Mononuclear cell (primary cell): Measurements from ENCODE around the gene LAMA5. TPM values are rescaled to one million over a fixed set of nuclear protein-coding genes. Genes with fewer than 3 reads are reported as not detected.

ENCODE experiments used
- H3K27me3 ChIP-seq: 2 replicates; pipeline ENCODE4 v1.6.0; 2011; ENCODE audit warnings: low read length, control low read depth; ENCODE audit not compliant: insufficient read depth
- H3K4me1 ChIP-seq: 2 replicates; pipeline ENCODE4 v1.5.1; 2011; ENCODE audit warnings: mild to moderate bottlenecking, low read length, control low read depth; ENCODE audit not compliant: insufficient read depth
- H3K4me3 ChIP-seq: 2 replicates; pipeline ENCODE4 v1.5.1; 2011; ENCODE audit warnings: mild to moderate bottlenecking, low read length, moderate library complexity
- H3K9me3 ChIP-seq: 2 replicates; pipeline ENCODE4 v1.5.1; 2011; ENCODE audit warnings: low read depth, mild to moderate bottlenecking, control low read depth, low read length
- total RNA-seq: library from RNA; depleted of rRNA; stranded (reverse); fragments of >200 nt; gene quantifications from one replicate; pipeline ENCODE4 v1.2.3, GENCODE V29; 2012

LAMA5 gene
- total RNA-seq, 1 donor = 1.2 TPM

DNA sequence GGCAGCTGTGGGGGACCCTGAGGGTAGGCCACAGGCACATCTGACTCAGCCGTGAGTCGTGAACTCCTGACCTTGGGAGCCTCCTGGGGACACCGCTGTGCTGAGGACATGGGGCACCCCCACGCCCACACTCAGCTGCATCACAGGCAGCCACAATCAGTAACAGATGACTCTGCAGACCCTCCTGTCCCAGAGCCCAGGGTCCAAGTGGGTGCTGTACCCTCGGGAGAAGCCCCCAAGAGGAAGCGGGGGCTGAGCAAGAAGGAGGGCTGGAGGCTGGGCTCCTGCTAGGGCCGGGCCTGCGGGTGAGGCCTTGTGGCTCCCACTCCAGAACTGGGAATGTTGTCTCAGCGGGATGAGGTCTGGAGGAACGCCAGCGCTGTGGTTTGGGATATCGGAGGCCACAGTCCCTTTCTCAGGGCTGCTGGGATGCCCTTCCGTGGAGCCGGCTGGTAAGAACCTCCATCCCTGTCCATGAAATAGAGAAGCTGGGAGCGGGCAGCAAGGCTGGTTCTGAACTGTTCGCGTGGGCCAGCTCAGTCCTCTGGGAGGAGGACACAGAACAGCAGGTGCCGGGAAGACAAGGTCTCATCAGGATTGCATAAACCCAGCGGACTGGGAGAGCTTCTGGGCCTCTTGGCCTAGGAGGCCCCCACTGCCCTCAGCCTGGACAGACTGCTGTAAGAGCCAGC lies 3.1 kb upstream of the LAMA5 start:
- H3K27me3 ChIP-seq = peaks cover 21% of the 10 kb centered on the region
- no peaks in the 10 kb centered on the region for H3K9me3 ChIP-seq
- H3K4me1 ChIP-seq = peaks cover 9% of the 10 kb centered on the region
- H3K4me3 ChIP-seq = no peak overlapping the region

DNA sequence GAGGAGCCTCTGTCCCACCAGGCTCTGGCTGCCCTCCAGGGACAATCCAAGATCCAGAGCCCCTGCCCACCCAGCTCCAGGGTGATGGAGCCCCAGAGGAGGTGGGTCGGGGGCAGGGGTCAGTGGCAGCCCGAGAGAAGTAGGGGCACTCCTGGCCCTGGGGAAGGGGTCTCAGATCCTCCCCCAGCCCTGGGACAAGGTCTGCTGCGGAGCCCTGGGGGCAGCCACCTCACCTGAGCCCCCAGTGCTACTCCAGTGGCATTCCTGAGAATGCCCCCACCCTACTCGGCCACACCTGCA lies 2.7 kb upstream of the LAMA5 start:
- H3K9me3 ChIP-seq = no peaks in the 10 kb centered on the region
- peaks cover 9% of the 10 kb centered on the region for H3K4me1 ChIP-seq
- H3K4me3 ChIP-seq = no peak overlapping the region
- H3K27me3 ChIP-seq = peaks cover 25% of the 10 kb centered on the region

DNA sequence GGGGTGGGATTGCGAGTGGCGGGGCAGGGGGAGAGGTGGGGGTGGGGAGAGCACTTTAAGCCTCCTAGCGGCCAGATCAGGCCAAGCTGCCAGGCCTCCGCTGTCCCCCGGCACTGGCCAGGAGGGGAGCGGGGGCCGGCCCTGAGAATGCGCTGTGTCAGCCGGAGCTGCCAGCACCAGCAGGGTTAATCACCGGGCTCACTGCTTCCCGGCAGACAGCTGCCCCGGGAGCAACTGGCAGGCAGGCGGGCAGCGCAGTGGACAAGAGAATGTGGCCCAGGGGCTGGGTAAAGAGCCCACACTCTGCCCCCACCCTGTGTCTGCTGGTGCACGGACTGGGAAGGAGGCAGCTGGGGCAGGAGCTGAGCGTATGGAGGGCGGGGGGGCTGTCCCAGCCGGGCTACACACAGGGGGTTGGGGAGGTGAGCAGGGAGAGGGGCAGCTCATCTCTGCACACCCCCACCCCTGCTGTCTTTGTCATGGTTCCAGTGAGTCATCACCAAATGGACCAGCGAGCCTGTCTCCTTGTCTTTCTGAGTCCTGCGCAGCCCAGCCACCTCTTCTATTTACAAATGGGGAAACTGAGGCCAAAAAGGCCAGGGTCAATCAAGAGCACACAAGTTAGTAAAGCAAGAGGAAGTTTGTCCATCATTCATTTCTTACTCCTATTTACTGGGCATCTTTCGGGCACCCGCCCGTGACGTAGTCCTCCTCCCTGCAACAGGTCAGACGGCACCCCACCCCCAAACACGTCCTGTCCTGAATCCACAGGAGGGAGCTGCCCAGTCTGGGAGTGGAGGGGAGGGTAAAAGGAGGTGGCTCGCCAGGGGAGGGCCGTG lies 2.1 kb upstream of the LAMA5 start:
- H3K9me3 ChIP-seq = no peaks in the 10 kb centered on the region
- H3K27me3 ChIP-seq = peaks cover 25% of the 10 kb centered on the region
- peaks cover 9% of the 10 kb centered on the region for H3K4me1 ChIP-seq
- H3K4me3 ChIP-seq = no peak overlapping the region

DNA sequence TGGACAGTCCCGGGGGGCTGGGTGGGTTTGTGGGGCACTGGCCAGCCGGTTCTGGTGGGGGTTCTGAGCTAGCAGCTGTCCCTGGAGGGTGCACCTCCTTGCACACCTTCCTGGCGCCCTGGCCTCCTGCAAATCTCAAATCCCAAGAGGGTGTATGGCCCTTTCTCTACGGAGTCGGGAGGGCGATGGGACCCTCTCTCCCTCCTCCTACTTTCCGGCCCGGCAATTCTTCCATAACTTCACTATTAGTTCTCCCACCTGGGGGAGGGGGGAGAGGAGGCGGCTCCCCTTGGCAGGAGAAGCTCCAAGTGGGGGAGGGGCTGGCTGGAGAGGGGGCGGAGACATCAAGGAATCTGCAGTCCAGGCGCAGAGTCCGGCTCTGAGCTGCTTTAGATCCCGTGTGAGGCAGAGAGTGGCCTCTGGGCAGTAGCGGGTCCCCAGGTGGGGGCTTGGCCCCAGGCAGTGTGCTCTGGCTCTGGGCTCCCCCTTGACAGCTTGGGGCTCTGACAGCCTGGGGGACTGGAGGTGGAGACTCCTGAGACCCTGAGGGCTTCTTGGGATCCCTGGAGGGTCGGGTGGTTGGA lies 1.4 kb upstream of the LAMA5 start:
- Histone ChIP-seq H3K4me1 (peaks cover 9% of the 10 kb centered on the region), H3K27me3 (peaks cover 25% of the 10 kb centered on the region), H3K9me3 (no peaks in the 10 kb centered on the region), H3K4me3 (no peak overlapping the region)

DNA sequence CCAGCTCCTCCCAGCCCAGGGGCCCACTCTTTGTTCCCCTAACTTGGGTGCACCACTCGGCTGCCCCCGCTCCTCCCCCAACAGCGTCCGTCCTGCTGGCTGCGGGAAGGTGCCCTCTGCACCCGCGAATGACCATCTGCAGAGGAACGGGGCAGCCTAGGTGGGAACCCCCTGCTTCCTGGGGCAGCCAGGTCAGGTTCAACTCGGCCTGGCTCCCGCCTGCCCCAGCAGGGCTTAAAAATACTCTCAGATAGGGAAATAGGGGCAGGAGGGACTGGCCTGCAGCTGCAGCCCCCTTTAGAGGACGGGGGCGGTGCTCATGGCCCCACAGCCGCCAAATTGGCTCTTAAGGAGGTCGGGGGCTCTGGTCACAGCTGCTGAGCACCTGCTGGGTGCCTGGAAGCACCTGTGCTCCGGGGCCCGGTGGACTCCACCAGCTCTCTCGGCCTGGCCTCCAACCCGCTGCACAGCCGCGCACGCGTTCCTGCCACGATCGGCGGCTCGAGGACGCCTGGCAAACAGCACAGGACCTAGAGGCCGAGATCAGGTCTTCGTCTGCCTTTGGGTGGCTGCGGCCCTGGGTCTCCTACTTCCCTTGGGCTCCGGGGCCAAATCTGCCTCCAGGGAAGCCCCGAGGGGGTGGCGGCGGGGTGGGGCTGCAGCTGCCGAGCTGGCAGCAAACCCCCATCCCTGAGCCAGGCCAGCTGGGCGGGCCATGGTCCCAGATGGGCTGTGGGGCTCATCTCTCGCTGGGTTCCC lies 700 bp upstream of the LAMA5 start:
- H3K4me1 ChIP-seq = peaks cover 9% of the 10 kb centered on the region
- peaks cover 25% of the 10 kb centered on the region for H3K27me3 ChIP-seq
- H3K9me3 ChIP-seq = no peaks in the 10 kb centered on the region
- H3K4me3 ChIP-seq = no peak overlapping the region

DNA sequence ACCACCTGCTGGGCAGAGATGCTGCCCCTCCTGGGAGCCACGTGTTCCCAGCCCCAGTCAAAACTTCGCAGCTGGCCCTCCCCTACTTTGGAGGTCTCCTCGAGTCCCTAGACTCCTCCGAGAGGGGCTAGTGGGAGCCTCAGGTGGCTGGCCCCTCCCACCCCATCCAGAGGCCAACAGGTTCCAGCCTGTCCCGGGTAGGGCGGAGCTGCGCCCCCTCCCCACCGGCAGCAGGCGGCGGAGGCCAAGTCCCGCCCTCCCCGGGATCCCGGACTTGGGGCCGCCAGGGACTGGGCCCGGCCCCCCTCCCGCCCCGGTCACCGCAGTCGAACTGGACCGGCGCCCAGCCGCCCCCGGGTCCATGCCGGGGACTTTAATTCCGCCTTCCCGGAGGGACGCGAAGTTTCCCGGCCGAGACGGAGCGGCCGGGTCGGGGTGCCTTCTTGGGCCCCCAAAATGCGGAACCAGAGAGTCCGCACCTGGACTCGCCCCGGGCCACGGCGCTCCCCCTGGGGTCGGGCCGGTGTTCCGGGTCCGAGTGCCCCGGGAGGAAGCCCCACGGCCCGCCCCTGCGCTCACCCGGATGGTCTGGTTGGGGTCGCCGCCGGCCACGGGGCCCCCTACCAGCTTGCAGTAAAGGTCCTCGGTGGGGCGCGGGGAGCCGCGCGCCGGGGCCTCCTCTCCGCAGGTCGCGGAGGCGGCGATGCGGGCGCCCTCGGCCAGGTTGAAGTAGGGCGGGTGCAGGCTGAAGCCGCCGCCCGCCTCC lies 559 bp downstream of the LAMA5 start:
- H3K27me3 ChIP-seq = peaks cover 25% of the 10 kb centered on the region
- H3K4me1 ChIP-seq = peaks cover 9% of the 10 kb centered on the region
- peak overlapping the region; percentile 30 for H3K4me3 ChIP-seq
- H3K9me3 ChIP-seq = no peaks in the 10 kb centered on the region

DNA sequence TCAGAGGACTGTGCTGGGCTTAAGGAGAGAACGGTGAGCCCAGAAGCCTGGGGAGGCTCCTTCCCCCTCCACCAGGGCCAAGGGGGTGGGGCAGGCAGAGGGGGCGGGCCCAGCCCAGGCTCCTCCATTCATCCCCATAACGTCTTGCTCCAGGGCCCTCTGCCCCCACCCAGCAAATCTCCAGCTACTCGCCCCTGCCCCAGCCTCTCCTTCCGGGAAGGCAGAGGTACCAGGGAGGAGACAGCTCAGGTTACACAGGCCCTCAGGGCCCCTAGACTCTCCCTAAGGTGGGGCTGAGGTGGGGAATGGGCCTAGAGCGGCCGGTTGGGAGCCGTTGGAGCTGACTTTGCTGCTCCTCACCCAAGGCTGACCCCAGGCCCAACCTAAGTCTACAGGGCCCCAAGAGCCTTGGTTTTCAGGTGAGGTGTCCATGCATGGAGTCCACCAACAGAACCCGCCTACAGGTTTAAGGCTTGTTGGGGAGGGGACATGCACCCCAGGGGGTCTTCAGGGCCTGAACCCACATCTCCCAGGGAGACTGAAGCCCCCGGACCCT lies 1.2 kb downstream of the LAMA5 start:
- peaks cover 9% of the 10 kb centered on the region for H3K4me1 ChIP-seq
- peaks cover 25% of the 10 kb centered on the region for H3K27me3 ChIP-seq
- H3K9me3 ChIP-seq = no peaks in the 10 kb centered on the region
- H3K4me3 ChIP-seq = no peak overlapping the region

DNA sequence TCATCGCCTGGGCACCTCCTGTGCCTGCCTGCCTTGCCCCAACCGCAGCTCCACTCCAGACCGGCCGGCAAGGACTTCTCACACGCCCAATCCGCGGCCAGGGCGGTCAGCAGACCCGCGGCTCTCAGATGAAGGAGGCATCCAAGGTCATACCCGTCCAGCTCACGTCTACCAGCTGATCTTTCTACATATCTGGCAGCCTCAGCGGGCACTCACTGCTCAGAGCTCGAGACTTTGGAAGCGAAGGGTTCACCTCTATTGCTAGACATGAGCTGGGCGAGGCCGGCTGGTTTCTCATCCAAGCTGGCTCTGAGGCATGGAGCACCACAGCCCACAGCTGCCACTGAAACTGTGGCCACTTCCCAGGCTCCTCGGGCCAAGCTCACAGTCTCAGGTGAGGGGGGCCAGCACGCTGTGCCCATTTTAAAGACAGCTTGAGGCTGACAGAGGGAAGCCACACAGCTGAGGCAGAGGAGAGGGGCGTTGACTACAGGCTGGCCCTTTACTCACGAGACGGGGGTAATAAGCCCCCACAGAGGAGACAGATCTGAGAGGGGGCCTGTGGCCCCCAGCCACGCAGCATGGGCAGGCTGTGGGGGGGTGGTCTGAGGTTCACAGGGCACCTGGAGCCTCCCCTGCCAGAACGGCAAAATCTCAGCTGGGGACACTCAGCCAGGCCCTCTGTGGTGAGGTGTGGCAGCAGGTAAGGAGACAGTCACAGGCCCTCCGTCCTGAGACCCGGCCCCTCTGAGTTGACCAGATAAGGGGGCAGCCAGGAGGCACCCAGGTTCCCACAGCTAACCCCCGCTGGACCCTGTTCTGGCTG lies 2.0 kb downstream of the LAMA5 start:
- Histone ChIP-seq H3K27me3 (peaks cover 25% of the 10 kb centered on the region), H3K4me3 (no peak overlapping the region), H3K9me3 (no peaks in the 10 kb centered on the region), H3K4me1 (peaks cover 9% of the 10 kb centered on the region)

DNA sequence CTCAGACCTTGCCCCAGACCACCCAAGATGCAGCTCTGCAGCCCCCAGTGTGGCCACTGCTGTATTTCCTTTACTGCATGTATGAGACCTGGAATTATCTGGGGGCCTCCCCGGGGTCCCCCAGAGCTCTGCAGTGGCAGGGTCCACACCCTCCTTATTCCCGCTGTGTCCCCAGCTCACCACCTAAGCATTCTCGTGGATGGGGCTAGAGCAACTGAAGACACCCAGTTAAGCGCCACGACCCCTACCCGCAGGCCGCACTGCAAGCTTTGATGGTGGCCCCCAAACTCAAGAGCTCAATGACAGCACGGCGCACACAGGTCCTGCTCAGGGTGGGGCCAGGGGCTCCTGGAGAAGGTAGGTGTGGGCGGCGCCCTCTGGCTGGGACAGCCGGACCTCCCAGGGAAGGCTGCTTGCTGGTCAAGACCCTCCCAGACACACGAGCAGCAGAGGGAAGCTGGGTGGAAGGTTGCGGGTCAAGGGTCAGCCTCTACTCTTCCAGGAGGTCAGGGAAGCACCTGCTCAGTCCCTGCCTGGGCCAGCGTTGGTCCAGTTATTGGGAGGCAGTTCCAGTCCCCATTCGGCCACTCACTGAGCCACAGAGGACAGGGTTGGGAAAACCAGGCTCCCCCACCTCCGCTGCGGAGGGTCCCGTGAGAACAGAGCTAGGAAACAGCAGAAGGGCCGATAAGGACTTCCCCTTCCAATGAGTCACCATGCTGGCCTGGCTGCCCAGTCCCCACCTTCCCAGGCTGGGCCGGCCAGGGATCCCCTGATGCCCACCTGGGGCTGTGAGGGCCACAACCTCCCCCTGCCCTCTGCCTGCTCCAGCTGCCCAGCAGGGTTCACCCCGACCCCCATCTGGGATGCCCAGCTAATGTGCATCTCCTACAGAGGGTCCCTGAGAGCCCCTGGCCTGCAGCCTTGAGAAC lies 2.9 kb downstream of the LAMA5 start:
- no peak overlapping the region for H3K4me3 ChIP-seq
- H3K27me3 ChIP-seq = peaks cover 22% of the 10 kb centered on the region
- H3K9me3 ChIP-seq = no peaks in the 10 kb centered on the region
- H3K4me1 ChIP-seq = peaks cover 9% of the 10 kb centered on the region

DNA sequence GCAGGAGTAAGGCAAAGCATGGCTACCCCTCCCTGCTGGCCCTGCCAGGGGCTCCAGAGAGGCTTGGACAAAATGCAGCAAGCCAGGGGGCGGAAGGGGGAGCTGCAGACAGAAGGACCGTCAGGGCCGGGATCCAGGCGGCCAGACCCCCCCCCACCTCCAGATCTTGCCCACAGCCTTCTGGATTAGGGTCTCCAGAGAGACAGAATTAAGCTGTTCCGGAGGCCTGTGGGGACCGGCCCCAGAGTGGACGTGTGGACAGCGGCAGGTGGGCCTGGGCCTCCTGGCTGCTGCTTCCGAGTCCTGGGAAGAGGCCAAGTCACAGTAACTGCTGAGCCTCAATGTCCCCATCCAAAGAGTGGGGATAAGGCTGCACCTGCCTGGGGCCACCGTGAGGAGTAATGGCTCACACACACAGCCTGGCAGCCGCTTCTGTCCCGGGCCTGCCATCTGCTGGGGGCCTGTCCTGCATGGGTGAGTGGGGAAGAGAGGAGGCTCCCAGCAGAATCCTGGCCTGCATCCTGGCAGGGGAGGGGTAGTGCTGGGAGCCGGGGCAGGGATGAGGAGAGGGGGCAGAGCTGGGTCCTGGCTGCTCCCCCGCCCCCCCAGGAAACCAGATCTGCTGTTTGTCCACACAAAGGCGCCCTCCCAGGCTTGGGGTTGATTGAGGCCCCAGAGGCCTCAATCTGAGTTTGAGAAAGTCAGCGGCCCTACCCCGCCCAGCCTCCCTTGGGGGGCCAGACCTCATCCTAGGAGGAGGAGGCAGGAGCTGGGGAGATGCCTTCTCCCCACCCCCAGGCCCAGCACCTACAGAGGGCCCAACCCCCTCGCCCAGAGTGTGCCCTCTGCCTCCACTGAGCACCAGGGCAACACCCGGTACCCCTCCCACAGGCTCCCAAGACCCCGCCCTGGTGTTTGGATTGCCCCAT lies 3.9 kb downstream of the LAMA5 start:
- H3K27me3 ChIP-seq = peaks cover 18% of the 10 kb centered on the region

DNA sequence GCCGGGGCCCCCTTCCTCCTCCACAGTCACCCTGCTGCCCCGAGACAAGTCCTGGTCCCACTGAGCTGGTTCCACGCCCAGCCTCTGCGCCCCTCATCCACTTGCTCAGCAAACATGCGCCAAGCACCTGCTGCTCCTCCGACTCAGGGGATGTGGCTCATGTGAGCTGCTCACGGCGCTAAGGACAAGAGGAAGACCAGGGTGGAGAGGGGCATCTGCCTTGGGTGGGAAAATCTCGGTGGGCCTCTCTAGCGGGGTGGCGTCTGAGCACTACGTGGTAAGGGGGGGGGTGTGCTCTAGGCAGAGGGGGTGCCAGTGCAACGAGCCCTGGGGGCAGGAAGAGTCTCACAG lies 4.5 kb downstream of the LAMA5 start:
- H3K4me1 ChIP-seq = peaks cover 2% of the 10 kb centered on the region
- H3K27me3 ChIP-seq = peaks cover 12% of the 10 kb centered on the region
- H3K4me3 ChIP-seq = no peak overlapping the region
- no peaks in the 10 kb centered on the region for H3K9me3 ChIP-seq

More for the DNA sequence above, 3.9 kb downstream of the LAMA5 start:
- Histone ChIP-seq H3K4me3 (no peak overlapping the region), H3K9me3 (no peaks in the 10 kb centered on the region), H3K4me1 (peaks cover 9% of the 10 kb centered on the region)
